Measurements from ENCODE around the gene TRIM68. TPM values are rescaled to one million over a fixed set of nuclear protein-coding genes. Genes with fewer than 3 reads are reported as not detected.

Gene TRIM68
- total RNA-seq, 1 experiment from 2014 or later = 8.2 TPM

DNA sequence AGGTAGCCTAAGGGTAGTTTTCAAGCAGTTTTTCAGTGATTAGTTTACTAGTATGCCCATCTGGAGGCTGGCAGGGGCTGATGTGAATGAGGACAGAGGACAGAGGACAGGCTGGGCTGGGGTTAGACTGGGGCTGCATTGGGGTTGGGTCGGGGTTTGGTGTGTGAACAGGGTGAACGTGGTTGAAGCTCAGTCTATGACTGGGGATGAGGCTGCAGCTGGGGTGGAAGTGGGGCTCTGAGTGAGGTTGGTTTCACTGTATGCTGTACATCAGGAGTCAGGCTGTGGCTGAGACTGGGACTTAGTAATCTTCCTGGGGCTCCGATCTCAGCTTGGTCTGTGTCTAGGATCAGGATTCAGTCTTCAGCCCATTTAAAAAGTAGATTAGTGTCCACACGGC, 36.2 kb upstream of the TRIM68 start:
- ChIA-PET CTCF (no interaction called here), POLR2A (no interaction called here)
- Mint-ChIP-seq H3K27ac (no peak overlapping the region), H3K4me3 (no peak overlapping the region), H3K4me1 (peaks cover 13% of the 10 kb centered on the region), H3K9me3 (peaks cover 8% of the 10 kb centered on the region; the same call in 1 of the 2 replicates), H3K27me3 (ENCODE audit: low read depth) (peaks cover 3% of the 10 kb centered on the region; the same call in 1 of the 2 replicates), H3K36me3 (no peaks in the 10 kb centered on the region)
- DNase-seq (ENCODE audit: low spot score) (no peak), ATAC-seq (no peak)
- no peak for TF ChIP-seq OVOL2 (CRISPR knock-in tag; IDR thresholded peaks at IDR 0.05; ENCODE audit: borderline replicate concordance)
- no peak for TF ChIP-seq SP1 (CRISPR knock-in tag; conservative IDR thresholded peaks at IDR 0.05)
- TF ChIP-seq GABPB1 (CRISPR knock-in tag; IDR thresholded peaks at IDR 0.05) = no peak
- TF ChIP-seq TEAD1 (CRISPR knock-in tag; IDR thresholded peaks at IDR 0.05) = no peak
- TF ChIP-seq ARID4B (CRISPR knock-in tag; IDR thresholded peaks at IDR 0.05; ENCODE audit: borderline replicate concordance) = no peak
- no peak for TF ChIP-seq MYBL2 (CRISPR knock-in tag; IDR thresholded peaks at IDR 0.05)
- no peak for TF ChIP-seq HMGXB4 (CRISPR knock-in tag; IDR thresholded peaks at IDR 0.05)
- TF ChIP-seq FOXK1 (CRISPR knock-in tag; IDR thresholded peaks at IDR 0.05) = no peak
- TF ChIP-seq FOXJ3 (CRISPR knock-in tag; IDR thresholded peaks at IDR 0.05; ENCODE audit: borderline replicate concordance) = no peak
- no peak for TF ChIP-seq E2F5 (CRISPR knock-in tag; IDR thresholded peaks at IDR 0.05)
- no peak for TF ChIP-seq ZNF317 (CRISPR knock-in tag; IDR thresholded peaks at IDR 0.05; ENCODE audit: borderline replicate concordance, low read depth)
- TF ChIP-seq E2F4 (CRISPR knock-in tag; IDR thresholded peaks at IDR 0.05; ENCODE audit: borderline replicate concordance, low read depth) = no peak
- no peak for TF ChIP-seq IRF1 (CRISPR knock-in tag; IDR thresholded peaks at IDR 0.05)
- TF ChIP-seq AFF4 (CRISPR knock-in tag; IDR thresholded peaks at IDR 0.05; ENCODE audit: borderline replicate concordance) = no peak
- TF ChIP-seq, protein P1, sequence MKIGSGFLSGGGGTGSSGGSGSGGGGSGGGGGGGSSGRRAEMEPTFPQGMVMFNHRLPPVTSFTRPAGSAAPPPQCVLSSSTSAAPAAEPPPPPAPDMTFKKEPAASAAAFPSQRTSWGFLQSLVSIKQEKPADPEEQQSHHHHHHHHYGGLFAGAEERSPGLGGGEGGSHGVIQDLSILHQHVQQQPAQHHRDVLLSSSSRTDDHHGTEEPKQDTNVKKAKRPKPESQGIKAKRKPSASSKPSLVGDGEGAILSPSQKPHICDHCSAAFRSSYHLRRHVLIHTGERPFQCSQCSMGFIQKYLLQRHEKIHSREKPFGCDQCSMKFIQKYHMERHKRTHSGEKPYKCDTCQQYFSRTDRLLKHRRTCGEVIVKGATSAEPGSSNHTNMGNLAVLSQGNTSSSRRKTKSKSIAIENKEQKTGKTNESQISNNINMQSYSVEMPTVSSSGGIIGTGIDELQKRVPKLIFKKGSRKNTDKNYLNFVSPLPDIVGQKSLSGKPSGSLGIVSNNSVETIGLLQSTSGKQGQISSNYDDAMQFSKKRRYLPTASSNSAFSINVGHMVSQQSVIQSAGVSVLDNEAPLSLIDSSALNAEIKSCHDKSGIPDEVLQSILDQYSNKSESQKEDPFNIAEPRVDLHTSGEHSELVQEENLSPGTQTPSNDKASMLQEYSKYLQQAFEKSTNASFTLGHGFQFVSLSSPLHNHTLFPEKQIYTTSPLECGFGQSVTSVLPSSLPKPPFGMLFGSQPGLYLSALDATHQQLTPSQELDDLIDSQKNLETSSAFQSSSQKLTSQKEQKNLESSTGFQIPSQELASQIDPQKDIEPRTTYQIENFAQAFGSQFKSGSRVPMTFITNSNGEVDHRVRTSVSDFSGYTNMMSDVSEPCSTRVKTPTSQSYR (CRISPR knock-in tag; IDR thresholded peaks at IDR 0.05) = no peak
- TF ChIP-seq, protein P2, sequence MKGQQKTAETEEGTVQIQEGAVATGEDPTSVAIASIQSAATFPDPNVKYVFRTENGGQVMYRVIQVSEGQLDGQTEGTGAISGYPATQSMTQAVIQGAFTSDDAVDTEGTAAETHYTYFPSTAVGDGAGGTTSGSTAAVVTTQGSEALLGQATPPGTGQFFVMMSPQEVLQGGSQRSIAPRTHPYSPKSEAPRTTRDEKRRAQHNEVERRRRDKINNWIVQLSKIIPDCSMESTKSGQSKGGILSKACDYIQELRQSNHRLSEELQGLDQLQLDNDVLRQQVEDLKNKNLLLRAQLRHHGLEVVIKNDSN (CRISPR knock-in tag; IDR thresholded peaks at IDR 0.05) = no peak
- TF ChIP-seq PRRX2 (CRISPR knock-in tag; IDR thresholded peaks at IDR 0.05) = no peak
- no peak for TF ChIP-seq CBFB (CRISPR knock-in tag; IDR thresholded peaks at IDR 0.05; ENCODE audit: low read depth)
- TF ChIP-seq, protein P3, sequence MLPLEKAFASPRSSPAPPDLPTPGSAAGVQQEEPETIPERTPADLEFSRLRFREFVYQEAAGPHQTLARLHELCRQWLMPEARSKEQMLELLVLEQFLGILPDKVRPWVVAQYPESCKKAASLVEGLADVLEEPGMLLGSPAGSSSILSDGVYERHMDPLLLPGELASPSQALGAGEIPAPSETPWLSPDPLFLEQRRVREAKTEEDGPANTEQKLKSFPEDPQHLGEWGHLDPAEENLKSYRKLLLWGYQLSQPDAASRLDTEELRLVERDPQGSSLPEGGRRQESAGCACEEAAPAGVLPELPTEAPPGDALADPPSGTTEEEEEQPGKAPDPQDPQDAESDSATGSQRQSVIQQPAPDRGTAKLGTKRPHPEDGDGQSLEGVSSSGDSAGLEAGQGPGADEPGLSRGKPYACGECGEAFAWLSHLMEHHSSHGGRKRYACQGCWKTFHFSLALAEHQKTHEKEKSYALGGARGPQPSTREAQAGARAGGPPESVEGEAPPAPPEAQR (CRISPR knock-in tag; IDR thresholded peaks at IDR 0.05) = no peak

Data from WTC11 (cell line).